Measurements from ENCODE around the gene ALG1.
A peak's percentile ranks its signal among the peaks of the same experiment; 100 is the strongest.
"Not testable (repeated sequence)": the region's sequence is repeated elsewhere in the genome, so short reads cannot be mapped to it uniquely, and the experiment has no call there.

Gene ALG1

GRCh38 chr16:5103296-5104032 is 31.8 kb downstream of the ALG1 start:
- not testable (repeated sequence) for DNase-seq

- DNase-seq = not testable (repeated sequence)
Observed at GRCh38 chr16:5105039-5105438, 33.4 kb downstream of the ALG1 start.

GRCh38 chr16:5108505-5109158 is 37.0 kb downstream of the ALG1 start:
- no peak for DNase-seq

- DNase-seq = not testable (repeated sequence)
Observed at GRCh38 chr16:5110933-5111332, 39.3 kb downstream of the ALG1 start.

- not testable (repeated sequence) for DNase-seq
Observed at GRCh38 chr16:5116780-5117295, 45.2 kb downstream of the ALG1 start.

GRCh38 chr16:5117300-5118087 is 45.9 kb downstream of the ALG1 start:
- peak; percentile 44 for DNase-seq

- not testable (repeated sequence) for DNase-seq
Observed at GRCh38 chr16:5131467-5132004, 59.9 kb downstream of the ALG1 start.

GRCh38 chr16:5132915-5133600 is 61.4 kb downstream of the ALG1 start:
- DNase-seq = not testable (repeated sequence)

GRCh38 chr16:5134739-5135452 is 63.3 kb downstream of the ALG1 start:
- not testable (repeated sequence) for DNase-seq
